Sigmoid colon (tissue), 4 donors: ENCODE measurements around the gene TSPAN9.

ENCODE experiments used
- CTCF ChIP-seq, 4 experiments: fragments of 450-650 bp in 3 of 4; fragments of 200-600 bp in 1 of 4; IDR thresholded peaks; one replicate each; pipeline ENCODE4 v1.5.1; 2016 to 2019; ENCODE audit warnings: antibody characterized with exemption in 4 of 4, mild to moderate bottlenecking in 3 of 4, moderate library complexity in 2 of 4
- EP300 ChIP-seq, 4 donors: sonication (generic); formaldehyde crosslinking; IDR thresholded peaks; one replicate each; pipeline ENCODE4 v1.6.1; 2017; ENCODE audit warnings: antibody characterized with exemption in 4 of 4
- POLR2A ChIP-seq, 2 donors: fragments of 450-650 bp; IDR thresholded peaks; one replicate each; pipeline ENCODE4 v1.6.1; 2016; ENCODE audit warnings: antibody characterized with exemption in 2 of 2, mild to moderate bottlenecking in 2 of 2, moderate library complexity in 2 of 2
- POLR2AphosphoS5 ChIP-seq, 4 donors: sonication (generic); formaldehyde crosslinking; IDR thresholded peaks; one replicate each; pipeline ENCODE4 v1.6.1; 2017; ENCODE audit warnings: antibody characterized with exemption in 4 of 4

GRCh38 chr12:3267690-3268089 lies 190.5 kb downstream of the TSPAN9 start:
- no peak for TF ChIP-seq CTCF (IDR thresholded peaks at IDR 0.05)
- TF ChIP-seq POLR2AphosphoS5 (IDR thresholded peaks at IDR 0.05): no peak
- TF ChIP-seq POLR2A (IDR thresholded peaks at IDR 0.05): no peak
- no peak for TF ChIP-seq EP300 (IDR thresholded peaks at IDR 0.05)
